Colonic mucosa (tissue), 4 donors: ENCODE measurements around the gene PACSIN2. TPM values are rescaled to one million over a fixed set of nuclear protein-coding genes. Genes with fewer than 3 reads are reported as not detected.

Source experiments
- DNase-seq: peaks from one replicate; pipeline ENCODE4 v3.0.0-alpha.2; 2020
- H3K27ac ChIP-seq: fragments of 200-600 bp; one replicate; pipeline ENCODE4 v1.8.0; 2021
- H3K27me3 ChIP-seq: fragments of 200-600 bp; one replicate; pipeline ENCODE4 v1.8.0; 2021
- H3K36me3 ChIP-seq: fragments of 200-600 bp; one replicate; pipeline ENCODE4 v1.8.0; 2021
- H3K4me1 ChIP-seq: fragments of 200-600 bp; one replicate; pipeline ENCODE4 v1.8.0; 2021; ENCODE audit warnings: mild to moderate bottlenecking
- H3K4me3 ChIP-seq: fragments of 200-600 bp; one replicate; pipeline ENCODE4 v1.8.0; 2021
- H3K9ac ChIP-seq, 2 donors: one replicate each; pipeline ENCODE4 v1.7.0; 2013; ENCODE audit warnings: control low read depth in 2 of 2, low read depth in 2 of 2, low read length in 2 of 2
- H3K9me3 ChIP-seq: fragments of 200-600 bp; one replicate; pipeline ENCODE4 v1.8.0; 2021
- CTCF ChIP-seq: fragments of 200-600 bp; IDR thresholded peaks from one replicate; pipeline ENCODE4 v1.8.0; 2022; ENCODE audit warnings: antibody characterized with exemption, mild to moderate bottlenecking
- intact Hi-C: fragments of 100-400 bp; cut with DNase I; formaldehyde crosslinking; loops from one replicate; pipeline ENCODE4 v1.14.1; 2022
- total RNA-seq, 2 donors: library from RNA; stranded (reverse); fragmentation: NEBNext Ultra II Directional in 1 of 2; extraction: Animal tissue kit (Norgen Biotek cat#: 25700) in 1 of 2; gene quantifications; one replicate each; pipeline ENCODE4 v1.2.1, GENCODE V29; 2021
- donor health status: healthy.
- donor health status: DM: no; HTN: no; CAD: no.
- donor health status: DM: no; HTN: no; CAD: no.

PACSIN2 gene
- total RNA-seq, 2 donors from 2014 or later: 143 to 160 TPM

GRCh38 chr22:42895541-42895981 is 119.4 kb downstream of the PACSIN2 start:
- no peaks in the 10 kb centered on the region for H3K36me3 ChIP-seq
- DNase-seq: no peak
- intact Hi-C loops: no loop called here
- TF ChIP-seq CTCF: no peak
- no peaks in the 10 kb centered on the region for H3K27me3 ChIP-seq
- no peak overlapping the region for H3K27ac ChIP-seq
- H3K9me3 ChIP-seq: no peaks in the 10 kb centered on the region
- H3K9ac ChIP-seq: no peak overlapping the region
- H3K4me1 ChIP-seq: no peaks in the 10 kb centered on the region
- H3K4me3 ChIP-seq: no peak overlapping the region

GRCh38 chr22:42895087-42895486 is 119.9 kb downstream of the PACSIN2 start:
- peak overlapping the region in 1 of 2 donors; percentile 9 for H3K9ac ChIP-seq
- H3K4me3 ChIP-seq: no peak overlapping the region
- intact Hi-C loops: no loop called here
- no peak overlapping the region for H3K27ac ChIP-seq
- no peaks in the 10 kb centered on the region for H3K36me3 ChIP-seq
- no peaks in the 10 kb centered on the region for H3K27me3 ChIP-seq
- TF ChIP-seq CTCF: no peak
- H3K9me3 ChIP-seq: no peaks in the 10 kb centered on the region
- no peak for DNase-seq
- H3K4me1 ChIP-seq: no peaks in the 10 kb centered on the region

GRCh38 chr22:42893371-42894150 is 121.4 kb downstream of the PACSIN2 start:
- Histone ChIP-seq H3K4me1 (peaks cover 2% of the 10 kb centered on the region), H3K9ac (no peak overlapping the region), H3K27me3 (no peaks in the 10 kb centered on the region), H3K9me3 (no peaks in the 10 kb centered on the region), H3K36me3 (no peaks in the 10 kb centered on the region), H3K4me3 (no peak overlapping the region), H3K27ac (peak overlapping the region; percentile 4)
- TF ChIP-seq CTCF: no peak
- intact Hi-C loops: no loop called here
- no peak for DNase-seq

GRCh38 chr22:42892571-42893316 is 122.2 kb downstream of the PACSIN2 start:
- Histone ChIP-seq H3K27ac (peak overlapping the region; percentile 4), H3K9me3 (no peaks in the 10 kb centered on the region), H3K4me1 (peaks cover 8% of the 10 kb centered on the region), H3K9ac (no peak overlapping the region), H3K4me3 (no peak overlapping the region), H3K36me3 (no peaks in the 10 kb centered on the region), H3K27me3 (no peaks in the 10 kb centered on the region)
- intact Hi-C loops: no loop called here
- TF ChIP-seq CTCF: no peak
- DNase-seq: no peak

DNA sequence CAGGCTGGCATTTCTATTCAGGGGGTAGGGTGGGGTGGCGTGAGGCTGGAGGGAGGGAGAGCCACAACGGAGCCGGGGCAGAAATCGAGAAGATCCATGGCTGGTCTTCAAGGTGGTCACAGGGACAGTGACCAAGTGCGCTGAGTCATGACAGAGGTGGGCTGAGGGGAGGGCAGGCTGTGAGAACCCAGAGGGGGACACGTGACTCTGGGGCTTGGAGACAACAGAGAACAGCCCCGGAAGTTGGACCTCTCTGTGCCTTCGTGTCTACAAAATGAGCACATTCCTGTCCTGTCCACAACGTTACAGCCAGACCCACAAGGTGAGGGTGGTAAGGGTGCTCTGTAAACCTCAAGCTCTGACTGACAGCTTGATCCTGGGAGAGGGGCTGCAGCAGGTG is 122.8 kb downstream of the PACSIN2 start:
- intact Hi-C loops: no loop called here
- Histone ChIP-seq H3K36me3 (no peaks in the 10 kb centered on the region), H3K4me1 (peaks cover 8% of the 10 kb centered on the region), H3K27me3 (no peaks in the 10 kb centered on the region), H3K9me3 (no peaks in the 10 kb centered on the region), H3K27ac (peak overlapping the region; percentile 4), H3K4me3 (no peak overlapping the region), H3K9ac (no peak overlapping the region)
- no peak for DNase-seq
- TF ChIP-seq CTCF: no peak
